NCI-H187 treated with DMSO at 0.1 percent for 48 hours (cell line): ENCODE data around the gene MRAP.
"Not testable (repeated sequence)": the region's sequence is repeated elsewhere in the genome, so short reads cannot be mapped to it uniquely, and the experiment has no call there.

ENCODE experiments used
- DNase-seq: peaks from one replicate; lab custom pipeline; 2025; lab: John Stamatoyannopoulos, UW

Gene MRAP

GRCh38 chr21:32298658-32299081, at the start of gene MRAP:
Gene MRAP, plus strand, starts transcription at chr21:32298855. Its CDS starts 117 bp downstream, at chr21:32298972.
- no peak for DNase-seq

GRCh38 chr21:32249511-32250280, 49.0 kb upstream of the MRAP start:
- DNase-seq: no peak

GRCh38 chr21:32252136-32252535, 46.5 kb upstream of the MRAP start:
- DNase-seq: no peak

GRCh38 chr21:32253215-32253641, 45.4 kb upstream of the MRAP start:
- DNase-seq: no peak

DNA sequence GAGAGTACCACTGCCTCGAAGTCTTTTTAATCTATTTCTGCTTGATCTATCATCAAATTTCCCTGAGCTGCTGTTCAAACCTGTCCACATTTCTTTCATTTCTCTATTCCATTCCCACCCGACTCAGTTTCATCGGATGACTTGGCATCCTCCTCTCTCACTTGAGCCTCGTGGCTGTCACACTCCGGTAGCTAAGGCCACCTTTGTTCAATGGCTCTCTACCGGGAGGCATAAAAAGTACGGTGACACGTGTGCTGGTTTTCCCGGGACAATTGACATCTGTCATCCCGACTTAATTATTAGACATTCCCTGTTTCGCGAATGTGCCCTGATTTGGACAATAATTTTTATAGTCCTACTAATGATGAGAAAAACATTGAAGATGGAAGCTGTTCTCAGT, 42.4 kb upstream of the MRAP start:
- DNase-seq: no peak

- no peak for DNase-seq
Observed at GRCh38 chr21:32256873-32257620, 41.6 kb upstream of the MRAP start.

- peak; percentile 33 for DNase-seq
Observed at GRCh38 chr21:32257962-32258785, 40.5 kb upstream of the MRAP start.

GRCh38 chr21:32258786-32259048, 39.9 kb upstream of the MRAP start:
- DNase-seq: not testable (repeated sequence)

- DNase-seq: no peak
Observed at GRCh38 chr21:32260130-32260529, 38.5 kb upstream of the MRAP start.

- DNase-seq: no peak
Observed at GRCh38 chr21:32261929-32262328, 36.7 kb upstream of the MRAP start.

- not testable (repeated sequence) for DNase-seq
Observed at GRCh38 chr21:32265321-32265720, 33.3 kb upstream of the MRAP start.

DNA sequence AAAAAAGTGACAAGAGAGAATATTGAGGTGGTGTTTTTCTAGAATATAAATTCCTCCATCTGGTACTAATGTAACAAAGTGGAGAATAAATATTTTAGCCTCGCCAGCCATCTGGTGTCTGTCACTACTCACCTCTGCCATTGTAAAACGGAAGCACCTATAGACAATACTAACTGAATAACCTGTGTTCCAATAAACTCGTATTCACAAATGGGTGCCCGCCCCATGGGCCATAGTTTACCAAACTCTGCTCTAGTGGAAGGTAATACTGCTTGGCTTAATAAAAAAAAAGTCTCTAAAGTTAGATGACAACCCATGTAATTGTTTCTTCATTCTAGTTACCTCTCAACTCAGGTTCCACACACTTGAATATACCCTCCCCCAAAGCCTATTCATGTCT, 27.9 kb upstream of the MRAP start:
- DNase-seq: no peak

DNA sequence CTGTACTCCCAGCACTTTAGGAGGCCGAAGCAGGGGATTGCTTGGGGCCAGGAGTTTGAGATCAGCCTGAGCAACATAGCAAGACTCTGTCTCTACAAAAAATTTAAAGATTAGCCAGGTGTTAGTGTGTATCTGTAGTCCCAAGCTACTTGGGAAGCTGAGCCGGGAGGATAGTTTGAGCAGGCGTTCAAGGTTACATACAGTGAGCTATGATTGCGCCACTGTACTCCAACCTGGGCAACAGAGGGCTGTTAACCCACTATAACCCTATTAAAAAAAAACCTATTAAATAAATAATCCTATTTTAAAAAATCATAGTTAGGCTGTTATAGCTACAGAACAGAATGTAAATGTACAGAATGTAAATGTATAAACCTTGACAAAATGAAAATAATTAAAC, 22.0 kb upstream of the MRAP start:
- DNase-seq: no peak

DNA sequence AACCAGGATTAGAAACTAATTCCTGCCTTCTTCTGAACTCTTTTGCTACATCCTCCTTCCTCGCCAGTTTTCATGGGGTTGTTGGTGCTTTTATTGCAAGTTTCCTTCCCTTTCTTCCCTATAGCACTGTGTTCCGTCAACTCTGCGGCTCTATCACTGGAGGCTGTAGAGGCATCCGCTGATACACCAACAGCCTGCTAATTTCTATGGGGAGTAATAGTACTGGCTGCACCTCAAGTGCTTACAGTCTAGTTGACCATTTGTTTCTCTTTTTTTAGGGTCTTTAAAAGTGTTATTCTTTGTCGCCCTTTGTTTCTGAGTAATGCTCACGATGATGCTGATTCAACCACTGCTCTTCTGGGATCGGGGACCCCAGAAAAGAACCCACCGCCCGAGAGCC, 20.6 kb upstream of the MRAP start:
- DNase-seq: no peak

GRCh38 chr21:32278518-32279376, 19.9 kb upstream of the MRAP start, which contains the start of gene MIS18A:
Gene MIS18A, minus strand, starts transcription at chr21:32279049. Its CDS starts 35 bp downstream, at chr21:32279014.
- peak; percentile 93 for DNase-seq

GRCh38 chr21:32279377-32279680, 19.3 kb upstream of the MRAP start:
- DNase-seq: no peak

GRCh38 chr21:32281531-32281930, 17.1 kb upstream of the MRAP start:
- DNase-seq: no peak

DNA sequence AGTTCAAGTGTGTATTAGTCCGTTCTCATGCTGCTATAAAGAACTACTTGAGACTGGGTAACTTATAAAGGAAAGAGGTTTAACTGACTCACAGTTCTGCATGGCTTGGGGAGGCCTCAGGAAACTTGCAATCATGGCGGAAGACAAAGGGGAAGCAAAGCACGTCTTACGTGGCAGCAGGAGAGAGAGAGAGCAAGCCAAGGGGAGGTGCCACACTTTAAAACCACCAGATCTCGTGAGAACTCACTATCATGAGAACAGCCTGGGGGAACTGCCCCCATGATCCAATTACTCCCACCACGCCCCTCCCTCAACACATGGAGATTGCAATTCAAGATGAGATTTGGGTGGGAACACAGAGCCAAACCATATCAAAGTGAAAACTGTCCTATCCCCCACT, 15.7 kb upstream of the MRAP start:
- DNase-seq: no peak

- no peak for DNase-seq
Observed at GRCh38 chr21:32285476-32285875, 13.2 kb upstream of the MRAP start.

DNA sequence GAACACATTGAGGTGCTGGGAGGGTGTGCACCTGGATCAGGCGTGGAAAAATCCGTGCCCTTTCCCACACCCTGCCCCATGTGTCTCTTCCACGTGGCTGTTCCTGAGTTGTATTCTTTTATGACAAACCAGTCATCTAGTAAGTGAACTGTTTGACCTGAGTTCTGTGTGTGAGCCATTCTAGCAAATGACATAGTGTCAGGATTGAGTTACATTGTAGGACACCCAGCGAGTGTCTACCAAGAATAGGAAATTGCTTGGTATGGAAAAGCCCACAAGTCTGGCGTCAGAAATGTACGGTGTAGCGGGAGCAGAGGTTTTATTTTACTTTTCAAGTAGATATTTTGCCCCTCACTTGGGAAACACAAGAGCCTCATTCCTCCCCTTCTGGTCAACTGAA, 1.2 kb upstream of the MRAP start:
- DNase-seq: no peak

DNA sequence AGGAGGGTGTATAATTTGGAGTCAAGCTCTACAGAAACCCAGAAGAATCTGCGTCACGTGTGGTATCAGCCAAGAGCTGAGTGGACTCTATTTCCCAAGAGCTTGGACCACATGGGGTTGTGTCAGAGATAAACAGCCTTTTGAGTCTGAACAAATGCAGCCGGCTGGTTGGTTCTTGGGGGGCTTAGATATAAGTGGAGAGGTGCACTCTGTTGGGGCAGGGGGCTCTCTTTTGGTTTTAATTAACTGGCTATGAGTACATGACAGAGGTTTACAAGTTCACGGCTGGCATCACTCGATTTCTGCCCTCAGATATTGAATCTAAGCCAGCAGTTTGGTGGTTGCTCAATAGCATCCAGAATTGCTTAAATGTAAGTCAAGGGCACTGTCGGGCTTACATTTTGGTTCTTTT, 501 bp upstream of the MRAP start:
- DNase-seq: no peak

DNA sequence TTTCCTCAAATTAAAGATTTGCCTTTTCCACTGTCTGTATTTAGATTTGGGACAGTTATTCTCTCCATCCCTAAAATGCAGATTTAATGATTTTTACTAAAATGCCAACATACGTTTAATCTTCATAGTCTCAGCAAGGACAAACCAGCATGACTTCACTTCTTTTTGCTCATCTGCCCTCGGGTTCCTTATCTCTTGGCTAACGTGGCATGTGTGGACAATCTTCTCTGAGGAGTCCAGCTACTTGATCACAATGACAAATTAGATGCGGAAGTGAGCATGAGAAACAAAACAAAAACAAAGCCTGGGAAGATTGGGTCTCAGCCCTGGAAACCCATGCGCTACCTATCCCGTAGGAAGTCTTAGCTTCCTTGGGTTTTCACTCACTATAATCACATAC, 1.0 kb downstream of the MRAP start:
- no peak for DNase-seq
